Measurements from ENCODE around the gene ELP4.

- TF ChIP-seq CTCF (IDR thresholded peaks at IDR 0.05; ENCODE audit: poor library complexity) (no peak), EZH2 (IDR thresholded peaks at IDR 0.05; ENCODE audit: borderline replicate concordance) (no peak), EZH2phosphoT487 (IDR thresholded peaks at IDR 0.05; ENCODE audit: low read depth, severe bottlenecking, unreplicated experiment) (peak; percentile 64)
These were observed 304.0 kb downstream of the ELP4 start for GRCh38 chr11:31813391-31814175.
